ENCODE data around the gene THSD8.
A peak's percentile ranks its signal among the peaks of the same experiment; 100 is the strongest.

The THSD8 gene

GRCh38 chr19:12769689-12770088 is 32.2 kb upstream of the THSD8 start:
- Histone ChIP-seq H3K4me3 (ENCODE audit: low read length) (no peak overlapping the region), H3K36me3 (ENCODE audit: insufficient read depth, low read length) (peaks cover 5% of the 10 kb centered on the region), H3K9ac (ENCODE audit: low read depth, low read length) (no peak overlapping the region), H3K4me1 (ENCODE audit: control insufficient read depth, insufficient read depth, low read length) (peaks cover 9% of the 10 kb centered on the region), H3K4me2 (ENCODE audit: low read length) (no peak overlapping the region), H3K9me3 (replicated peaks; ENCODE audit: low read length) (no peaks in the 10 kb centered on the region), H3K27me3 (ENCODE audit: control insufficient read depth, insufficient read depth, low read length) (no peaks in the 10 kb centered on the region)

- no peaks in the 10 kb centered on the region for H3K9me3 ChIP-seq (replicated peaks; ENCODE audit: low read length)
- H3K4me2 ChIP-seq (ENCODE audit: low read length), result no peak overlapping the region
- no peaks in the 10 kb centered on the region for H3K27me3 ChIP-seq (ENCODE audit: control insufficient read depth, insufficient read depth, low read length)
- no peak overlapping the region for H3K9ac ChIP-seq (ENCODE audit: low read depth, low read length)
- H3K4me3 ChIP-seq (ENCODE audit: low read length), result no peak overlapping the region
- peaks cover 5% of the 10 kb centered on the region for H3K36me3 ChIP-seq (ENCODE audit: insufficient read depth, low read length)
- H3K4me1 ChIP-seq (ENCODE audit: control insufficient read depth, insufficient read depth, low read length), result peaks cover 14% of the 10 kb centered on the region
Observed at GRCh38 chr19:12770922-12771321, 30.9 kb upstream of the THSD8 start.

GRCh38 chr19:12772323-12772722 is 29.5 kb upstream of the THSD8 start:
- Histone ChIP-seq H3K9me3 (replicated peaks; ENCODE audit: low read length) (no peaks in the 10 kb centered on the region), H3K4me1 (ENCODE audit: control insufficient read depth, insufficient read depth, low read length) (peaks cover 12% of the 10 kb centered on the region), H3K4me2 (ENCODE audit: low read length) (no peak overlapping the region), H3K4me3 (ENCODE audit: low read length) (no peak overlapping the region), H3K9ac (ENCODE audit: low read depth, low read length) (no peak overlapping the region), H3K36me3 (ENCODE audit: insufficient read depth, low read length) (peaks cover 5% of the 10 kb centered on the region), H3K27me3 (ENCODE audit: control insufficient read depth, insufficient read depth, low read length) (no peaks in the 10 kb centered on the region)

GRCh38 chr19:12773571-12773970 is 28.3 kb upstream of the THSD8 start:
- no peak overlapping the region for H3K9ac ChIP-seq (ENCODE audit: low read depth, low read length)
- H3K4me1 ChIP-seq (ENCODE audit: control insufficient read depth, insufficient read depth, low read length), result peaks cover 16% of the 10 kb centered on the region
- no peak overlapping the region for H3K4me3 ChIP-seq (ENCODE audit: low read length)
- no peaks in the 10 kb centered on the region for H3K9me3 ChIP-seq (replicated peaks; ENCODE audit: low read length)
- peaks cover 5% of the 10 kb centered on the region for H3K36me3 ChIP-seq (ENCODE audit: insufficient read depth, low read length)
- no peaks in the 10 kb centered on the region for H3K27me3 ChIP-seq (ENCODE audit: control insufficient read depth, insufficient read depth, low read length)
- H3K4me2 ChIP-seq (ENCODE audit: low read length), result no peak overlapping the region

GRCh38 chr19:12774588-12775555 is 27.0 kb upstream of the THSD8 start, which contains the start of gene HOOK2:
Gene HOOK2, minus strand, starts transcription at chr19:12775552. Its CDS starts 103 bp downstream, at chr19:12775449.
- Histone ChIP-seq H3K9ac (ENCODE audit: low read depth, low read length) (peak within 1 kb of the TSS; percentile 80), H3K4me3 (ENCODE audit: low read length) (peak within 1 kb of the TSS; percentile 85)

GRCh38 chr19:12777217-12778016 is 24.5 kb upstream of the THSD8 start:
- Histone ChIP-seq H3K27me3 (ENCODE audit: control insufficient read depth, insufficient read depth, low read length) (no peaks in the 10 kb centered on the region), H3K9me3 (replicated peaks; ENCODE audit: low read length) (no peaks in the 10 kb centered on the region), H3K36me3 (ENCODE audit: insufficient read depth, low read length) (no peaks in the 10 kb centered on the region), H3K4me1 (ENCODE audit: control insufficient read depth, insufficient read depth, low read length) (peaks cover 38% of the 10 kb centered on the region), H3K4me2 (ENCODE audit: low read length) (peak overlapping the region; percentile 91), H3K9ac (ENCODE audit: low read depth, low read length) (peak overlapping the region; percentile 86), H3K4me3 (ENCODE audit: low read length) (peak overlapping the region; percentile 84)

More at GRCh38 chr19:12774588-12775555, 27.0 kb upstream of the THSD8 start, which contains the start of gene HOOK2:
- Histone ChIP-seq H3K4me1 (ENCODE audit: control insufficient read depth, insufficient read depth, low read length) (peaks cover 29% of the 10 kb centered on the region), H3K27me3 (ENCODE audit: control insufficient read depth, insufficient read depth, low read length) (no peaks in the 10 kb centered on the region), H3K36me3 (ENCODE audit: insufficient read depth, low read length) (no peaks in the 10 kb centered on the region), H3K4me2 (ENCODE audit: low read length) (peak within 1 kb of the TSS; percentile 98), H3K9me3 (replicated peaks; ENCODE audit: low read length) (no peaks in the 10 kb centered on the region)

GRCh38 chr19:12778017-12778904 is 23.6 kb upstream of the THSD8 start:
- Histone ChIP-seq H3K9me3 (replicated peaks; ENCODE audit: low read length) (no peaks in the 10 kb centered on the region), H3K4me3 (ENCODE audit: low read length) (peak overlapping the region; percentile 84), H3K9ac (ENCODE audit: low read depth, low read length) (peak overlapping the region; percentile 86), H3K4me1 (ENCODE audit: control insufficient read depth, insufficient read depth, low read length) (peaks cover 46% of the 10 kb centered on the region), H3K4me2 (ENCODE audit: low read length) (peak overlapping the region; percentile 91), H3K36me3 (ENCODE audit: insufficient read depth, low read length) (no peaks in the 10 kb centered on the region), H3K27me3 (ENCODE audit: control insufficient read depth, insufficient read depth, low read length) (no peaks in the 10 kb centered on the region)

- H3K4me2 ChIP-seq (ENCODE audit: low read length), result peak overlapping the region; percentile 91
- H3K4me1 ChIP-seq (ENCODE audit: control insufficient read depth, insufficient read depth, low read length), result peaks cover 46% of the 10 kb centered on the region
- H3K36me3 ChIP-seq (ENCODE audit: insufficient read depth, low read length), result no peaks in the 10 kb centered on the region
- no peaks in the 10 kb centered on the region for H3K9me3 ChIP-seq (replicated peaks; ENCODE audit: low read length)
- peak overlapping the region; percentile 86 for H3K9ac ChIP-seq (ENCODE audit: low read depth, low read length)
- no peaks in the 10 kb centered on the region for H3K27me3 ChIP-seq (ENCODE audit: control insufficient read depth, insufficient read depth, low read length)
- H3K4me3 ChIP-seq (ENCODE audit: low read length), result peak overlapping the region; percentile 84
Observed at GRCh38 chr19:12778905-12779161, 23.0 kb upstream of the THSD8 start.

GRCh38 chr19:12779162-12779993 is 22.5 kb upstream of the THSD8 start:
- Histone ChIP-seq H3K4me3 (ENCODE audit: low read length) (peak overlapping the region; percentile 84), H3K4me2 (ENCODE audit: low read length) (peak overlapping the region; percentile 91), H3K36me3 (ENCODE audit: insufficient read depth, low read length) (no peaks in the 10 kb centered on the region), H3K27me3 (ENCODE audit: control insufficient read depth, insufficient read depth, low read length) (no peaks in the 10 kb centered on the region), H3K4me1 (ENCODE audit: control insufficient read depth, insufficient read depth, low read length) (peaks cover 49% of the 10 kb centered on the region), H3K9ac (ENCODE audit: low read depth, low read length) (peak overlapping the region; percentile 86), H3K9me3 (replicated peaks; ENCODE audit: low read length) (no peaks in the 10 kb centered on the region)

GRCh38 chr19:12782174-12782423 is 19.8 kb upstream of the THSD8 start:
- Histone ChIP-seq H3K4me3 (ENCODE audit: low read length) (peak overlapping the region; percentile 69), H3K9me3 (replicated peaks; ENCODE audit: low read length) (no peaks in the 10 kb centered on the region), H3K4me2 (ENCODE audit: low read length) (peak overlapping the region; percentile 91), H3K27me3 (ENCODE audit: control insufficient read depth, insufficient read depth, low read length) (no peaks in the 10 kb centered on the region), H3K9ac (ENCODE audit: low read depth, low read length) (peak overlapping the region; percentile 81), H3K36me3 (ENCODE audit: insufficient read depth, low read length) (no peaks in the 10 kb centered on the region), H3K4me1 (ENCODE audit: control insufficient read depth, insufficient read depth, low read length) (peaks cover 71% of the 10 kb centered on the region)
